HG03521 (cell line): ENCODE data around the gene REPS2.
A peak's percentile ranks its signal among the peaks of the same experiment; 100 is the strongest.

ENCODE experiments used
- ATAC-seq: cut with Tn5 transposase; IDR thresholded peaks from one replicate; pipeline ENCODE4 v1.9.1; 2021; ENCODE audit warnings: mild to moderate bottlenecking, moderate library complexity; ENCODE audit not compliant: unreplicated experiment

The REPS2 gene

GRCh38 chrX:16946361-16946964 is at the start of gene REPS2:
REPS2 (plus strand) TSS chrX:16946658; CDS start chrX:16946862, 204 bp downstream.
- peak; percentile 93 for ATAC-seq

GRCh38 chrX:16897445-16897844 is 49.0 kb upstream of the REPS2 start:
- no peak for ATAC-seq

- peak; percentile 41 for ATAC-seq
Measured at GRCh38 chrX:16903274-16904022, 43.0 kb upstream of the REPS2 start.

GRCh38 chrX:16910376-16910775 is 36.1 kb upstream of the REPS2 start:
- ATAC-seq = no peak

- ATAC-seq = no peak
Measured at GRCh38 chrX:16914058-16914457, 32.4 kb upstream of the REPS2 start.

GRCh38 chrX:16916561-16916960 is 29.9 kb upstream of the REPS2 start:
- ATAC-seq = no peak

DNA sequence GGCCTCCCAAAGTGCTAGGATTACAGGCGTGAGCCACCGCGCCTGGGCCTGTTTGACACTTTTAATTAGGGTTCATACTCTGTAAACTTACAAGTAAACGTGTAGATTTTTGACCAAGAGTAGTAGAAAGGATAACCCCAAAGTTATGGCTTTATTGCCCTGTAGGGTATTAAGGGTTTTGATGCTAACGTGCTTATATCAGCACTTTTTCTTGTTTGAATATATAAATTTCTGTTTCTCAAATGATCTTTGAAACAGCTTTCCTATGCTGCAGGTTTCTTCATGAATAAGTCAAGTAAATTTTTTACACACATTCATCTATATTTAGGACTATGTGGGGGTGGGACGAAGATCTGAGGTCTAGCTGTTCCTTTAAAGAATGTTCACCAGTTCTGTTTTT is 29.3 kb upstream of the REPS2 start:
- ATAC-seq = no peak

DNA sequence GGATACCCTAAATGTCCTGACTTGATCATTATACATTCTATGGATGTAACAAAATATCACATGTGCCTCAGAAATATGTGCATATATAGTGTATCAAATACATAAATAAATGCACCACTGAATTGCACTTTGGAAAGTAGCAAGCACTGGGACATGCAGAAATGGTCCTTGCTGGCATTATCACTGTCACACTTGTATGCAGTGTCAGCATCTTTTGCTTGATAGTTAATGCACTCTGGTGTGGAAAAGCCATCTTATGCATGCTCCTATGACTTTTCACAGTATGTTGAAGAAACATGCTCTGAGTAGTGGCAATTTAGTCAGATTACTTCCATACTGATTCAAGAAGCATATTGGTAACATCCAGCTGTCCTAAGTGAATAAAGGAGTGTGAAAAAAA is 27.5 kb upstream of the REPS2 start:
- ATAC-seq = no peak

- no peak for ATAC-seq
Measured at GRCh38 chrX:16920075-16920474, 26.4 kb upstream of the REPS2 start.

DNA sequence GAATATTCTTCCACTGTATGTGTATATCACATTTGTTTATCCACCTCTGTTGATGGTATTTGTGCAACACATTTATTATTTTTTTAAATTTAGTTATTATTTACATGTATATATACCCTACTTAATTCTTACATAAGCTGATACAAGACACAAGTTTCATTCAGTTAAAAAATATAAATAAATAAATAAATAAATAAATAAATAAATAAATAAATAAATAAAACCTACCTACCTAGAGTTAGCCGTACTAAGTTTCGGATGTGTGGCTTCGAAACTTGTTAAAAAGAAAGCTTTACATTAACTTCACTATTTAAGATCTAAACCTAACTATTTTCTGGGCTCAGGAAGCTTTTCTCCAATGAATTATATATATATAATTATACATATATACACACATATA is 23.3 kb upstream of the REPS2 start:
- no peak for ATAC-seq

- no peak for ATAC-seq
Measured at GRCh38 chrX:16924631-16925480, 21.6 kb upstream of the REPS2 start.

- no peak for ATAC-seq
Measured at GRCh38 chrX:16930392-16930791, 16.1 kb upstream of the REPS2 start.

GRCh38 chrX:16931371-16931770 is 15.1 kb upstream of the REPS2 start:
- ATAC-seq = no peak

DNA sequence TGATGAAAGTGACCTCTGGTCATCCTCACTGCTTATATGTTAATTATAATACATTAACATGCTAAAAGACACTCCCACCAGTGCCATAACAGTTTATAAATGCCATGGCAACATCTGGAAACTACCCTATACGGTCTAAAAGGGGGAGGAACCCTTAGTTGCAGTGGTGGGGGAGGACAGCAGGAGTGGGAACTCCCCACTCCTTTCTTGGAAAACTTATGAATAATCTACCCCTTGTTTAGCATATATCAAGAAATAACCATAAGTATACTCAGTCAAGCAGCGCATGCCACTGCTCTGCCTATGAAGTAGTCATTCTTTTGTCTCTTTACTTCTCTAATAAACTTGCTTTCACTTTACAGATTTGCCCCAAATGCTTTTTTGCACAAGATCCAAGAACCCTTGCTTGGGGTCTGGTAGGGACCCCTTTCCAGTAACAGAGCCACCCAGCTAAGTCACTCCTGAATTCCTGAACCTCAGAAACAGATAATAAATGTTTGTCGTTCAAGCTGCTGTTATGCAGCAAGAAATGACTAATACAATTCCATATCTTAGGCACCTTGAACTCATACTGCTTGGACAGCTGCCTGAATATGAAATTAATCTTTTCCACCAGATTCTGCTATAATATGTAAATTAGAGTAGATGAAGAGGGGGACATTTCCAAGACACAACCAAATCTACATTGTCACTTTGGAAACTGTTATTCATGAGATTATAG is 14.4 kb upstream of the REPS2 start:
- no peak for ATAC-seq

GRCh38 chrX:16934185-16934584 is 12.3 kb upstream of the REPS2 start:
- ATAC-seq = no peak

GRCh38 chrX:16946971-16947562 is 609 bp downstream of the REPS2 start:
- peak; percentile 6 for ATAC-seq

DNA sequence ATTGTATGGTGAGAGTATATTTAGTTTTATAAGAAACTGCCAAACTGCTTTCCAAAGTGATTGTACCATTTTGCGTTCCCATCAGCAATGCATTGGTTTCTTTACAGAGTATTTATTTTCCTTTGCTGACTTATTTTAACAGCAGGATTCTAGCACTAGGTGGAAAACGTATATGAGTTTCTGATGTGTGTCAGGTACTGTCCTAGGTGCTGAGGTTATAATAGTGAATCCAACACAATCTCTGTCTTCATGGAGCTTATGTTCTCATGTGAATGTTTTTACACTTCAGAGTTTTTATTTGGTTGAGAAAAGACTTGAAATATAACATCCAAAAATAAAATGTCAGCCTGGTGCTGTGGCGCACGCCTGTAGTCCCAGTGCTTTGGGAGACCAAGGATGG is 4.0 kb downstream of the REPS2 start:
- no peak for ATAC-seq

DNA sequence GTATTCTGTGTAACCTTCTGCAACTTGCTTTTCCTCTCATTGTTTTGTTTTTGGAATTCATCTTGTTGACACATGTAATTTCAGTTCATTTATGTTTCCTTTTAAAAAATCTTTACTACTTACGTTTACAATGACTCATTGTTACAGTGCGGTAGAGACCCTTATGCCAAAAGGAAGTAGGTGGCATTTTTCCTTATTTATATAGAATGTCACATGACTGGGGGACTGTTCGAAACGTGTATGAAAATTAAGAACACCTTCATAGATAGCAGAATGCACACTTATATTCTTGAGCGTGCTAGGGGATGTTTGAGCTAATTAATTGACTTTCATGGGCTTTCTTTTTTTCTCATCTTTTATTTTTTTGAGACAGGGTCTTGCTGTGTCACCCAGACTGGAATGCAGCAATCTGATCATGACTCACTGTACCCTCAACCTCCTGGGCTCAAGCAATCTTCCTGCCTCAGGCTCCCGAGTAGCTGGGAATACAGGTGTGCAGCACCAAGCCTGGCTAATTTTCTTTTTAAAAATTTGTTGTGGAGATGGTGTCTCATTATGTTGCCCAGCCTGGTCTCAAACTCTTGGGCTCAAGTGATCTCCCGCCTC is 7.3 kb downstream of the REPS2 start:
- no peak for ATAC-seq

DNA sequence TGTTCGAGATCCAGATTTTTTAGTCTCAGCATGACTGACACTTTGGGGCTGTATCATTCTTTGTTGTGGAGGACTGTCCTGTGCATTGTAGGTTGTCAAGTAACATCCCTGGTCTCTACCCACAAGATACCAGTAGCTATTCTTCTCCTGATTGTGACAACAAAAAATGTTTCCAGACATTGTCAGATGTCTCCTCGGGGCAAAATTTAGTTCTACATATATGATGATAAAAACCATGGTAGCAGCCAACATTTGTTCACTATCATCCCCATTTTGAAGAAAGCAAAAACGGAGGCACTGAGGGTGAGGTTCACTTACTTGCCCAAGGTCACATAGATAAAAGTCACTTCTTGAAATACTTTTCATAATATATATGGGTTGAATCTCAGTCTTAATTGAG is 11.3 kb downstream of the REPS2 start:
- ATAC-seq = no peak

- ATAC-seq = no peak
Measured at GRCh38 chrX:16958356-16958755, 11.9 kb downstream of the REPS2 start.
